Neural progenitor cell (in vitro differentiated cells): ENCODE measurements around the gene TMEM139.

Experiments used
- EZH2 ChIP-seq: fragments of 200-600 bp; sonication (generic); IDR thresholded peaks from 2 replicates; pipeline ENCODE4 v1.6.1; 2017; ENCODE audit warnings: antibody characterized with exemption, mild to moderate bottlenecking, moderate library complexity
- TF ChIP-seq, protein P1 (sequence below): fragments of 200-600 bp; sonication (generic); IDR thresholded peaks from 2 replicates; pipeline ENCODE4 v1.5.1; 2017; ENCODE audit warnings: antibody characterized with exemption, mild to moderate bottlenecking

DNA sequence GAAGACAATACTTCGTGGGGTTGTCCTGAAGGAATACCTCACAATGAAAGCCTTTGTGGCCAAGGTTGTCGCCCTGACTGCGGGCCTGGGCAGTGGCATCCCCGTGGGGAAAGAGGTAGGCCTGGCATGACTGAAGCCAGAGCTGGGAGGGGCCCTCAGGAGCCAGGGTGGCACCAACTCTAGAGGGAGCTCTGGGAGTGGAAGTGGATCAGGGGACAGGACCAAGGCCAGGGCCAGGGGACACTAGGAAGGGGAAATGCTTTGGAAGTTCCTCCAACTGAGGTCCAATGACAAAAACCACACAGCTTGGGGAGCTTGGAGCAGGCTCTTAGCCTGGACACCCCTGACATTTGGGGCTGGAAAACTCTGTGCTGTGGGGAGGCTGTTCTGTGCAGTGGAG lies 37.0 kb downstream of the TMEM139 start:
- TF ChIP-seq, protein P1, sequence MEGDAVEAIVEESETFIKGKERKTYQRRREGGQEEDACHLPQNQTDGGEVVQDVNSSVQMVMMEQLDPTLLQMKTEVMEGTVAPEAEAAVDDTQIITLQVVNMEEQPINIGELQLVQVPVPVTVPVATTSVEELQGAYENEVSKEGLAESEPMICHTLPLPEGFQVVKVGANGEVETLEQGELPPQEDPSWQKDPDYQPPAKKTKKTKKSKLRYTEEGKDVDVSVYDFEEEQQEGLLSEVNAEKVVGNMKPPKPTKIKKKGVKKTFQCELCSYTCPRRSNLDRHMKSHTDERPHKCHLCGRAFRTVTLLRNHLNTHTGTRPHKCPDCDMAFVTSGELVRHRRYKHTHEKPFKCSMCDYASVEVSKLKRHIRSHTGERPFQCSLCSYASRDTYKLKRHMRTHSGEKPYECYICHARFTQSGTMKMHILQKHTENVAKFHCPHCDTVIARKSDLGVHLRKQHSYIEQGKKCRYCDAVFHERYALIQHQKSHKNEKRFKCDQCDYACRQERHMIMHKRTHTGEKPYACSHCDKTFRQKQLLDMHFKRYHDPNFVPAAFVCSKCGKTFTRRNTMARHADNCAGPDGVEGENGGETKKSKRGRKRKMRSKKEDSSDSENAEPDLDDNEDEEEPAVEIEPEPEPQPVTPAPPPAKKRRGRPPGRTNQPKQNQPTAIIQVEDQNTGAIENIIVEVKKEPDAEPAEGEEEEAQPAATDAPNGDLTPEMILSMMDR, result no peak
- no peak for TF ChIP-seq EZH2
